Stimulated activated CD4-positive, alpha-beta T cell treated with anti-CD3 and anti-CD28 coated beads, Interleukin-1b, Interleukin-23, amount 100 ng/mL, for 24 hours (primary cell): ENCODE results near the gene PRPH.
"Not testable (repeated sequence)": the region's sequence is repeated elsewhere in the genome, so short reads cannot be mapped to it uniquely, and the experiment has no call there.

ENCODE experiments used
- DNase-seq, 4 experiments: peaks; one replicate each; pipeline ENCODE4 v3.0.0-alpha.2; 2020; ENCODE audit warnings: low read depth in 4 of 4, low spot score in 1 of 4

The PRPH gene

DNA sequence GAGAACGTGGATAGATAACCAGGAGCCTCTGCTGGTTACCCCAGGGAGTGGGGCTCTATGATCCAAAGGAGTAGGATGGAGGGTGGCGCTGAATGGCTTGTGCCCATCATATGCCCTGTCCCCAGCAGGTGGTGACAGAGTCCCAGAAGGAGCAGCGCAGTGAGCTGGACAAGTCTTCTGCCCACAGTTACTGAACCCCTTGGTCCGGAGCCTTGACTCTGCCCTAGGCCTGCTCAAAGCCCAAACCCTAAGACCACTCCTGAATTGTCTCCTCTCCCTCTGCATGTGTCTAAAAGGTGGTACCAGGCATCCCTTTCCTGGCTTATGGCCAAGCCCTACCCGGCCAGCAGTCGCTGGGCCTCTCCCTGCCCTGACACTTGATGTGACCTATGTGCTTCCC is 3.2 kb downstream of the PRPH start:
- no peak for DNase-seq

DNA sequence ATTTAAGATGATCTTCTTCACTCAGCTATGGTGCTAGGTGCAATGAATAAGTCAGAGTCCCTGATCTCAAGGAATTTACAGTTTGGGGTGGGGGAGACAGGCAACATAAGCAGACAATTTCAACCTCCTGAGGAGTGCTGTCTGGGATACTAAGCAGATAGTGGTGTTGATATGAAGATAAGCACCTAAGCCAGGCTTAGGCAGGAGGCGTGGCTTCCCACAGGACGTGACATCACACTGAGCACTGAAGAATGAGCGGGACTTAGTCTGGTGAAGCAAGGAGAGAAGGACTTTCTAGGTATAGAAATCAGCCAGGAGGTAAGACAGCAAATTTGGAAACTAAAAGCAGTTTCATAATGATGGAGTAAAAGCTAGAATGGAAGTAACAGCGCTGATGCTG is 6.8 kb downstream of the PRPH start:
- DNase-seq, result no peak

DNA sequence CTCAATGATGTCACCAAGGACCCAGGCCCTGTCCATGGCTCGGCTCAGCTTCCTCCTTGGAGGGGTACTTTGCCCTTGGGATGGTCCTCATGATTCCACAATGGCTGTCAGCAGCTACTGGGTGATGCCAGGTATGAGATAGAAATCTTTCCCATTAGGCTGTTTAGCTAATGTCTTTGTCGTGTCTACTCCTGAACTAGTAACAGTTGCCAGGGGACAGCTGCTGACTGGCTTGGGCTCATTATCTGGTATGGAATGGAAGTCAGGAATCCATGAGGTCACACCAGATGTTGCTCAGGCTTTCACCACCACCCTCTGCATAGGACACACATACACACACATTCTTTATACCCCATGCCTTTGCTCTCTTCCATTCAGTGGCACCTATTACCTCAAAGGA is 9.2 kb downstream of the PRPH start:
- no peak for DNase-seq

DNA sequence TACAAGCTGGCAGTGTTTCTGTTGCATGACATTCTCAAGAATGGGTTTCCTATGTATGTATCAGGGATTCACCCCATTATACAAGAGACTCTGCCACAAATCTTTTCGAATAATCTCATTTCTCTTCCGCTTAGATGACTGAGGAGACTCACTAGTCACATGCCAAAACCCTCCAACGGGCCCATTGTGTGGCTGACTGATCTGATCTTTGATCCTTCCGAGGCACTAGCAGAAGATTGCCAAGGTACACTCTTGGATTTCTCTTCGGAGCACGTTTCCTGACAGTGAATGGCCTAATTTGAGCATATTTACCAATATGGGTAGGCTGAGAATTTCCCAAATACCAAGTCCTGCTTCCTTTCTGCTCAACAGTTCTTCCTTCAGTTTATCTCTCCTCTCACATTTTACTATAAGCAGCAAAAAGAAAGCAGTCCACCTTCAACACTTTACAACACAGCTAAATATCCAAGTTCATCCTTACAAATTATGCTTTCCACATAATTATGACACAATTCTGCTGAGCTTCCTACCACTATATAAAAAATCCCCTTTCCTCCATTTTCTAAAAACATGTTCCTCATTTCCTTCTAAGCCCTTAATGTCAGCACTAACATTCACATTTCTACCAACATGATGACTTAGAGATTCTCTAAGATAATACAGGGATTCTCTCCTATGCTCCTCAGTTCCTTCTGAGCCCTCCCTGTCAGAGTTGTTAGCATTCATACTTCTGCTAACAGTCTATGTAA is 11.0 kb downstream of the PRPH start:
- no peak for DNase-seq

DNA sequence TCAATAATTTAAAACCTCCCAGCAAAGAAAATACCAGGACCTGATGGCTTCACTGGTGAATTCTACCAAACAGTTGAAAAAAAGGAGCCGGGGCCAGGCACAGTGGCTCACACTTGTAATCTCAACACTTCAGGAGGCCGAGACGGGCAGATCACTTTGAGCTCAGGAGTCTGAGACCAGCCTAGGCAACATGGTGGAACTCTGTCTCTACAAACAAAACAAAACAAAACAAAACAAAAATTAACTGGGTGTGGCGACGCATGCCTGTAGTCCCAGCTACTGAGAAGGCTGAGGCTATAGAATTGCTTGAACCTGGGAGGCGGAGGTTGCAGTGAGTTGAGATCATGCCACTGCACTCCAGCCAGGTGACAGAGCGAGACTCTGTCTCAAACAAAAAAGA is 14.4 kb downstream of the PRPH start:
- no peak for DNase-seq

DNA sequence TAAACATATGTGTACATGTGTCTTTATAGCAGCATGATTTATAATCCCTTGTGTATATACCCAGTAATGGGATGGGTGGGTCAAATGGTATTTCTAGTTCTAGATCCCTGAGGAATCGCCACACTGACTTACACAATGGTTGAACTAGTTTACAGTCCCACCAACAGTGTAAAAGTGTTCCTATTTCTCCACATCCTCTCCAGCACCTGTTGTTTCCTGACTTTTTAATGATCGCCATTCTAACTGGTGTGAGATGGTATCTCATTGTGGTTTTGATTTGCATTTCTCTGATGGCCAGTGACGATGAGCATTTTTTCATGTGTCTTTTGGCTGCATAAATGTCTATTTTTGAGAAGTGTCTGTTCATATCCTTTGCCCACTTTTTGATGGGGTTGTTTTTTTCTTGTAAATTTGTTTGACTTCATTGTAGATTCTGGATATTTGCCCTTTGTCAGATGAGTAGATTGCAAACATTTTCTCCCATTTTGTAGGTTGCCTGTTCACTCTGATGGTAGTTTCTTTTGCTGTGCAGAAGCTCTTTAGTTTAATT is 15.6 kb downstream of the PRPH start:
- DNase-seq, result not testable (repeated sequence)

DNA sequence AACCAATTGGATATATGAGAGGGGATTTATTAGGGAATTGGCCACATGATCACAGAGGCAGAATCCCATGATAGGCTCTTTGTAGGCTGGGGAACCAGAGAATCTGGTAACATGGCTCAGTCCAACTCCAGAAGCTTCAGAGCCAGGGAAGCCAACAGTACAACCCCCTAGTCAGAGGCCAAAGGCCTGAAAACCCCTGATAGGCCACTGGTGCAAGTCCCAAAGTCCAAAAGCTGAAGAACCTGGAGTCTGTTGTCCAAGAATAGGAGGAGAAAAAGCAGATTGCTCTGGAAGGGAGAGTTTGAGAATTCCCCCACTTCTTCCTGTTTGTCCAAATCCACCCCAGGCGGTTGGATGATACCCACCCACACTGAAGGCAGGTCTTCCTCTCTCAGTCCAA is 19.9 kb downstream of the PRPH start:
- DNase-seq, result no peak

DNA sequence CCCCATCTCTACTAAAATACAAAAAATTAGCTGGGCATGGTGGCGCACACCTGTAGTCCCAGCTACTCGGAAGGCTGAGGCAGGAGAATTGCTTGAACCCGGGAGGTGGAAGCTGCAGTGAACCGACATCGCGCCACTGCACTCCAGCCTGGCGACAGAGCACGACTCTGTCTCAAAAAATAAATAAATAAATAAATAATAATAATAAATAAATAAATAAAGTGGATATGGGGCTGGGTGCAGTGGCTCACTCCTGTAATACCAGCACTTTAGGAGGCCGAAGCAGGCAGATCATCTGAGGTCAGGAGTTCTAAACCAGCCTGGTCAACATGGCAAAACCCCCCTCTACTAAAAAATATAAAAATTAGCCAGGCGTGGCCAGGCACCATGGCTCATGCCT is 22.2 kb downstream of the PRPH start:
- DNase-seq, result not testable (repeated sequence)

DNA sequence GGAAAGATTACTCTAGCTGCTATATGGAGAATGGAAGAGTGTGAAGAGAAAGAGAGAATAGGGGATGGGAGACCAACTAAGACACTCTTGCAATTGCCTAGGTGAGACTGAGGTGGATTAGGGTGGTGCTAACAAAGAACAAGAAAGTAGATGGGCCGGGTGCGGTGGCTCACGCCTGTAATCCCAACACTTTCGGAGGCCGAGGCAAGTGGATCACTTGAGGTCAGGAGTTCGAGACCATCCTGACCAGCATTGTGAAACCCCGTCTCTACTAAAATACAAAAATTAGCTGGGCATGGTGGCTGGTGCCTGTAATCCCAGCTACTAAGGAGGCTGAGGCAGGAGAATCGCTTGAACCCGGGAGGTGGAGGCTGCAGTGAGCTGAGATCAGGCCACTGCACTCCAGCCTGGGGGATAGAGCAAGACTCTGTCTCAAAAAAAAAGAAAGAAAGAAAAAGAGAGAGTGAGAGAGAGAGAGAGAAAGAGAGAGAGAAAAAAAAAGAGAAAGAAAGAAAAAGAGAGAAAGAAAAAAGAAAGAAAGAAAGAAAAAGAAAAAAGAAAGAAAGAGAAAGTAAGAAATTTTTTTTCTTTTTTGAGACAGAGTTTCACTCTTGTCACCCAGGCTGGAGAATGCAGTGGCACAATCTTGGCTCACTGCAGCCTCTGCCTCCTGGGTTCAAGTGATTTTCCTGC is 25.6 kb downstream of the PRPH start:
- DNase-seq, result not testable (repeated sequence)

DNA sequence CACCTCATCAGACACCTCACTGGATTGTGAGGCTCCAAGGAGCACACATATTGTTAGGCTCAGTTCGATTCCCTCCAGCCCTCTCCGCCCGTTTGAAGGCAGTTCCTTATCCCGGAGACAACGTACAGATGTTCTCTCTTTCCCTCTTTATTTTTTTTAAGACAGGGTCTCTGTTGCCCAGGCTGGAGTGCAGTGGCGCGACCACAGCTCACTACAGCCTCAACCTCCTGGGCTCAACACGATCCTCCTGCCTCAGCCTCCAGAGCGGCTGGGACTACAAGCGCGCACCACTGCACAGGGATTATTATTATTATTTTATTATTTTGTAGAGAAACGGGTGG is 27.4 kb downstream of the PRPH start:
- DNase-seq, result no peak

DNA sequence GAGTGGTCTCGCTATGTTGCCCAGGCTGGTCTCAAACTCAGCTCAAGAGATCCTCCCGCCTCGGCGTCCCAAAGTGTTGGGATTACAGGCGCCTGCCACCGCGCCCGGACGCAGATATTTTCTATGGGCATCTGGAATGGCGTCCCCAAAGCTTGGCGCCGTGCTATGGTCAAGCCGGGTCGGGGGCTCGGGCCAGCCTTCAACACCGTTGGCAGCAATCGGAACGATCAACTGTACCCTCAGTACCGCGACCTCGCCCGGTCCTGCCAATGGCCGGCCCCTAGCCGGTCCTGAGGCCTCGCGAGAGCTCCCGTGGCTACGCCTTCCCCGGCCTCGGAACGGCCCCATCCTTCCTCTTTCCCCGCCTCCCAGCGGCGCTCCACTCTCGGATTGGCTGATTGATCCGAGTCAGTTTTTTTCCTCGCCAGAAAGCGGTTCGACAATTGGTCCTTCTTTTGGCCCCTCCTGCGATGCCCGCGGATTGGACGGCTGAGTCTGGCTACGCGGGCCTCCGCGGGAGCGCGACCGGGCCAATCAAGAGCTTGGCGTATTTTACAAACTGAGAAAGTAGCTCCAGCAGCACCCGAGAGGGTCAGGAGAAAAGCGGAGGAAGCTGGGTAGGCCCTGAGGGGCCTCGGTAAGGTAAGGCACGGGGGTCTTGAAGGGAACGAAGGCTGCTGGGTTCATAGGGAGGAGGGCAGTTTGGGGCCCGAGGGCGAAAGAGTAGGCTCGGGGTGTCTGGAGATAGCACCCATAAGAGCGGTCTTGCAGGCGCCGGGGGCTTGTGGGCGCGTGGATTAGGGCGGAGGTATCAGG is 28.0 kb downstream of the PRPH start, which contains the start of gene TROAP:
Gene TROAP, plus strand, starts transcription at position 548 of the 816 bp plus-strand sequence. CDS start 354 bp downstream, outside the sequence.
- DNase-seq, result peak; percentile 89 to 95 (median 92)

DNA sequence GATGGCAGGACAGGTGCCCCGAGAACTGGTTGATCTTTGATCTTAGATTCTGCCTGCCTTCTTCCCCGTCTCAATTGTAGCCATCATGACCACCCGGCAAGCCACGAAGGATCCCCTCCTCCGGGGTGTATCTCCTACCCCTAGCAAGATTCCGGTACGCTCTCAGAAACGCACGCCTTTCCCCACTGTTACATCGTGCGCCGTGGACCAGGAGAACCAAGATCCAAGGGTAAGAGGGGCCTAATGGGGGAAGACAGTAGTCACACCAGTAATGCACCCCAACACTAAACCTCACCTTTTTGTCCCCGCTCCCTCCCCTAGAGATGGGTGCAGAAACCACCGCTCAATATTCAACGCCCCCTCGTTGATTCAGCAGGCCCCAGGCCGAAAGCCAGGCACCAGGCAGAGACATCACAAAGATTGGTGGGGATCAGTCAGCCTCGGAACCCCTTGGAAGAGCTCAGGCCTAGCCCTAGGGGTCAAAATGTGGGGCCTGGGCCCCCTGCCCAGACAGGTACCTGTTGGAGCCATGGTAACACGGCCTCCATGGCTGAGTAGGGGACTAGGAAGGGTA is 28.7 kb downstream of the PRPH start:
- DNase-seq, result no peak

DNA sequence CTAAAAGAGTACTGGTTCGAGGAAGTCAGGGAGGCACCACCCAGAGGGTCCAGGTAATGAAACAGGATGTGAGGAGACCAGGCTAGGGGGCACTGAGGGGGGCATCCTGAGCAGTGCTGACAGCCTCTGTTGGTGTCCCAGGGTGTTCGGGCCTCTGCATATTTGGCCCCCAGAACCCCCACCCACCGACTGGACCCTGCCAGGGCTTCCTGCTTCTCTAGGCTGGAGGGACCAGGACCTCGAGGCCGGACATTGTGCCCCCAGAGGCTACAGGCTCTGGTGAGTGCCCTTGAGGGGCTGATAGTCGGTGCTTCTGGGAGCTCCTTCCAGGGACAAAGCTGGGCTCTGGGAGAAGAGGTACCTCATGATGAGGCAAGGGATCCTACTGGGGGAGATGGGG is 30.7 kb downstream of the PRPH start:
- DNase-seq, result no peak

DNA sequence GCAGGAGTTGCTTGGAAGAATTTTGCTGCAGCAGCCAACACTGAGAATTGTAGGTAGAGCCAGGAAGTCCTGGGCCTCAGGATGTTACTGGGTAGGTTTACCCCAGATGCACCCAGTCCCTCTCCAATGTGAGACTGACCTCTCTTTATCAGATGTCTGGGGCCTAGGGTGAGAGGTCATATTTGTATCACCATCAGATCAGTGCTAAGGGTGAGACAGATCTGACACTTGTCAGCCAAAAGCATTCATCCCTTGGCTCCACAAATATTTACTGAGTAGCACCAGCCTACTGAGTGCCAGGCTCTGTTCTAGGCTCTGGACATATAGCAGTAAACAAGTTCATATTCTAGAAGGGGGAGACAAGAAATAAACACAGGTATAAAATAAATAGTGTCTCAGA is 32.4 kb downstream of the PRPH start:
- no peak for DNase-seq

DNA sequence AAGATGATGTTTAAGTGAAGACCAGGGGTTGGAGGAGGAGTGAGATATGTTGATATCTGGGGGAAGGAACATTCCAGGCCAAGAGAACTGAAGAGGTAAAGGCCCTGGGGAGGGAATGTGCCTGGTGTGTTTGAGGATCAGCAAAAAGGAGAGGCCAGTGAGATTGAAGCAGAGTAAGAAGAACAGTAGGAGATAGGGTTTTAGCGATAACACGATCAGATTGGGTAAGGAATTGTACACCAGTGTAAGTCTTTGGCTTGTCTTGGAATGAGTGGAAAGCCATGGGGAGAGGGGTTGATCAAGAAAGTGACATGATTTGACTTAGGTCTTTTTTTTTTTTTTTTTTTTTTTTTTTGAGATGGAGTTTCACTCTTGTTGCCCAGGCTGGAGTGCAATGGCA is 32.9 kb downstream of the PRPH start:
- no peak for DNase-seq

DNA sequence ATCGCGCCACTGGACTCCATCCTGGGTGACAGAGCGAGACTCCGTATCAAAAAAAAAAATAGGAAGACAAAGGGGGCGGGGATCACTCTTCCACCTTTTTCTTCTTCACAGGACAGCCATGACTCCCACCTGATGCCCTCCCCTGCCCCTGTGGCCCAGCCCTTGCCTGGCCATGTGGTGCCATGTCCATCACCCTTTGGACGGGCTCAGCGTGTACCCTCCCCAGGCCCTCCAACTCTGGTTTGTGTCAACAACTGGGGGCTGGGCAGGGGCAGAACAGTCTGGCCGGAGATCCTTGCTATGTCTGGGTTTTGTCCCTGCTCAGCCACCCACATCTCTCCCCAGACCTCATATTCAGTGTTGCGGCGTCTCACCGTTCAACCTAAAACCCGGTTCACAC is 33.9 kb downstream of the PRPH start:
- no peak for DNase-seq

DNA sequence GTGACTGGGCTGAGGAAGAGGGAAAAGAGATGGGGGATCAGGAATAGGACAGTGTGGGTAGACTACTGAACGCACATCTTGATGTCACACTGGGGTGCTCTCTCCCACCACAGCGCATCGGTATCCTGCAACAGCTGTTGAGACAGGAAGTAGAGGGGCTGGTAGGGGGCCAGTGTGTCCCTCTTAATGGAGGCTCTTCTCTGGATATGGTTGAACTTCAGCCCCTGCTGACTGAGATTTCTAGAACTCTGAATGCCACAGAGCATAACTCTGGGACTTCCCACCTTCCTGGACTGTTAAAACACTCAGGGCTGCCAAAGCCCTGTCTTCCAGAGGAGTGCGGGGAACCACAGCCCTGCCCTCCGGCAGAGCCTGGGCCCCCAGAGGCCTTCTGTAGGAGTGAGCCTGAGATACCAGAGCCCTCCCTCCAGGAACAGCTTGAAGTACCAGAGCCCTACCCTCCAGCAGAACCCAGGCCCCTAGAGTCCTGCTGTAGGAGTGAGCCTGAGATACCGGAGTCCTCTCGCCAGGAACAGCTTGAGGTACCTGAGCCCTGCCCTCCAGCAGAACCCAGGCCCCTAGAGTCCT is 35.2 kb downstream of the PRPH start:
- DNase-seq, result no peak

DNA sequence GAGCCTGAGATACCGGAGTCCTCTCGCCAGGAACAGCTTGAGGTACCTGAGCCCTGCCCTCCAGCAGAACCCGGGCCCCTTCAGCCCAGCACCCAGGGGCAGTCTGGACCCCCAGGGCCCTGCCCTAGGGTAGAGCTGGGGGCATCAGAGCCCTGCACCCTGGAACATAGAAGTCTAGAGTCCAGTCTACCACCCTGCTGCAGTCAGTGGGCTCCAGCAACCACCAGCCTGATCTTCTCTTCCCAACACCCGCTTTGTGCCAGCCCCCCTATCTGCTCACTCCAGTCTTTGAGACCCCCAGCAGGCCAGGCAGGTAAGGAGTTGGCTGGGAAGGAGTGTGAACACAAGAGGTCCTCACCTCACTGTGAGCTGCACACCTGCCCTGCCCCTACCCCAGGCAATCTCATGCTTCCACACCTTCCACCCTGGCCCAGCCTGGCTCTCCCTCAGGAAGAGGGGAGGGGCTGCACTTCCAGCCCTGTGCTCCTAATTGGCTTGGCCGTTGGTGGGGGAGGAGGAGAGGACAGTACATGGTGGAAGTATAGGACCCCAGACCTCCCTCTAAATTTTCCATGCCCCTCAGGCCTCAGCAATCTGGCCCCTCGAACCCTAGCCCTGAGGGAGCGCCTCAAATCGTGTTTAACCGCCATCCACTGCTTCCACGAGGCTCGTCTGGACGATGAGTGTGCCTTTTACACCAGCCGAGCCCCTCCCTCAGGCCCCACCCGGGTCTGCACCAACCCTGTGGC is 35.9 kb downstream of the PRPH start:
- no peak for DNase-seq

DNA sequence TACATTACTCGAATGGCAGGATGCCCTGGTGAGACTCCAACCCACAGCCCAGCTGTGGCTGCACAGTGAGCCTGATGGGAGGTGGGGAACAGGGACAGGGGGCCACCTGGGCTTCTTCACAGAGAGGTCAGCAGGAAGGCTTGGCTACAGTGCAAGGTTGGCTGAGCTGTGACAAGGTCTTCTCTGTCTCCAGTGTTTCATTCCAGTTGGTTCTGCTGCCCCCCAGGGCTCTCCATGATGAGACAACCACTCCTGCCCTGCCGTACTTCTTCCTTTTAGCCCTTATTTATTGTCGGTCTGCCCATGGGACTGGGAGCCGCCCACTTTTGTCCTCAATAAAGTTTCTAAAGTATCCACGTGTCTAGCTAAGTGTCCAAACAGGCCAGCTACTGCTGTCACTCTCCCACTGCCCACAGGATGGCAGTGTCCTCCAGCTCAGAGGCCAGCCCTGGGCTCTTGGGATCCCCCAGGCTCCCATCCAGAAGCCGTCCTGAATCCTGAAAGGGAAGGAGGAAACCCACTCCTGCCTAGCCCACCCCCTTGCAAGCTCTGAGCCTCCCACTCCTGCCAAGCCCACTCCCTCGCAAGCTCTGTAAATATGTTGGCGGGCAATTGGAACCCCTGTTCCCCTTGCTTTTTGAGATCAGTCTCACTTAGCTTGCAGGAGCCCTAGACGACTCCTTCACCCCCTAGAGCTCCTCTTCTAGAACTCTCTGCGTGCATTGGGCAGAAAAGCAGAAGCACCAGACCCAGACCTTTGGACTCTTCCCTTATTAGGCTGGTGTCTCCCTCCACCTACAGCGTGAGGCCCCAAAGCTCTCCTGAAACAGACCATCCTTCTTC is 36.7 kb downstream of the PRPH start:
- DNase-seq, result no peak
